Endothelial cell (in vitro differentiated cells): Measurements from ENCODE around the gene LPP. TPM values are rescaled to one million over a fixed set of nuclear protein-coding genes. Genes with fewer than 3 reads are reported as not detected.

Experiments
- DNase-seq: peaks from one replicate; pipeline ENCODE4 v3.0.0; 2021; ENCODE audit warnings: low spot score
- H3K27ac Mint-ChIP-seq: one replicate; pipeline ENCODE4 v1.8.0; 2021; ENCODE audit warnings: mixed read lengths, inconsistent platforms; ENCODE audit not compliant: unreplicated experiment
- H3K27me3 Mint-ChIP-seq: one replicate; pipeline ENCODE4 v1.8.0; 2021; ENCODE audit warnings: mild to moderate bottlenecking, moderate library complexity, mixed read lengths, inconsistent platforms; ENCODE audit not compliant: unreplicated experiment
- H3K36me3 Mint-ChIP-seq: one replicate; pipeline ENCODE4 v1.8.0; 2021; ENCODE audit warnings: mild to moderate bottlenecking, low read depth, mixed read lengths, inconsistent platforms; ENCODE audit not compliant: unreplicated experiment
- H3K4me1 Mint-ChIP-seq: one replicate; pipeline ENCODE4 v1.8.0; 2021; ENCODE audit warnings: mild to moderate bottlenecking, mixed read lengths, inconsistent platforms; ENCODE audit not compliant: unreplicated experiment
- H3K4me3 Mint-ChIP-seq: one replicate; pipeline ENCODE4 v1.8.0; 2021; ENCODE audit warnings: mild to moderate bottlenecking, mixed read lengths, inconsistent platforms; ENCODE audit not compliant: unreplicated experiment
- H3K9me3 Mint-ChIP-seq: one replicate; pipeline ENCODE4 v1.8.0; 2021; ENCODE audit warnings: mixed read lengths, inconsistent platforms; ENCODE audit not compliant: unreplicated experiment
- total RNA-seq: library from RNA; stranded (reverse); fragmentation: NEBNext Ultra II Directional; extraction: Animal tissue kit (Norgen Biotek cat#: 25700); gene quantifications from one replicate; pipeline ENCODE4 v1.2.1, GENCODE V29; 2021; ENCODE audit not compliant: unreplicated experiment
- TF ChIP-seq, protein P1 (sequence below): fragments of 200-600 bp; sonication (generic); IDR thresholded peaks from one replicate; pipeline ENCODE4 v1.5.0; 2021; ENCODE audit warnings: antibody characterized with exemption; ENCODE audit not compliant: unreplicated experiment

The LPP gene
- total RNA-seq, 1 donor from 2014 or later, result 181 TPM

DNA sequence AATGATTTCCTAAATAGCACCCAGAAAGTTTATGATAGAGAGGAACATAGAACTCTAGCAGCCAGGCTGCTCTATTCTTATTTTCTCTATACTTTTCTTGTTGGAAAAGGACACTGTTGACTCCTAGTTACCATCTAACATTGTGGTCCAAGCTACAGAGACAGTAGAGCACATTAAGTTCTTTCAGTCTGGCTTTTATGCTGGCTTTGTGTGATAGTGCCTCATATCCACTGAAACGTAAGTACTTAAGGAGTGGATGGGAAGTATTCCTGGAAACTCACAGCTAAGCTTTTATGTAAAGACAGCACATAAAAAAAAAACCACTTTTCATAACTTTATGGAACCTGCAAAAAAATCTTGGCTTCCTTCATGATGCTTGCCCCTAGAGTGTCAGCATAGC is 537.7 kb downstream of the LPP start:
- Mint-ChIP-seq H3K36me3 (no peaks in the 10 kb centered on the region), H3K4me1 (peaks cover 4% of the 10 kb centered on the region), H3K27me3 (no peaks in the 10 kb centered on the region), H3K27ac (no peak overlapping the region), H3K4me3 (no peak overlapping the region), H3K9me3 (no peaks in the 10 kb centered on the region)
- DNase-seq, result no peak
- TF ChIP-seq, protein P1, sequence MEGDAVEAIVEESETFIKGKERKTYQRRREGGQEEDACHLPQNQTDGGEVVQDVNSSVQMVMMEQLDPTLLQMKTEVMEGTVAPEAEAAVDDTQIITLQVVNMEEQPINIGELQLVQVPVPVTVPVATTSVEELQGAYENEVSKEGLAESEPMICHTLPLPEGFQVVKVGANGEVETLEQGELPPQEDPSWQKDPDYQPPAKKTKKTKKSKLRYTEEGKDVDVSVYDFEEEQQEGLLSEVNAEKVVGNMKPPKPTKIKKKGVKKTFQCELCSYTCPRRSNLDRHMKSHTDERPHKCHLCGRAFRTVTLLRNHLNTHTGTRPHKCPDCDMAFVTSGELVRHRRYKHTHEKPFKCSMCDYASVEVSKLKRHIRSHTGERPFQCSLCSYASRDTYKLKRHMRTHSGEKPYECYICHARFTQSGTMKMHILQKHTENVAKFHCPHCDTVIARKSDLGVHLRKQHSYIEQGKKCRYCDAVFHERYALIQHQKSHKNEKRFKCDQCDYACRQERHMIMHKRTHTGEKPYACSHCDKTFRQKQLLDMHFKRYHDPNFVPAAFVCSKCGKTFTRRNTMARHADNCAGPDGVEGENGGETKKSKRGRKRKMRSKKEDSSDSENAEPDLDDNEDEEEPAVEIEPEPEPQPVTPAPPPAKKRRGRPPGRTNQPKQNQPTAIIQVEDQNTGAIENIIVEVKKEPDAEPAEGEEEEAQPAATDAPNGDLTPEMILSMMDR, result no peak

DNA sequence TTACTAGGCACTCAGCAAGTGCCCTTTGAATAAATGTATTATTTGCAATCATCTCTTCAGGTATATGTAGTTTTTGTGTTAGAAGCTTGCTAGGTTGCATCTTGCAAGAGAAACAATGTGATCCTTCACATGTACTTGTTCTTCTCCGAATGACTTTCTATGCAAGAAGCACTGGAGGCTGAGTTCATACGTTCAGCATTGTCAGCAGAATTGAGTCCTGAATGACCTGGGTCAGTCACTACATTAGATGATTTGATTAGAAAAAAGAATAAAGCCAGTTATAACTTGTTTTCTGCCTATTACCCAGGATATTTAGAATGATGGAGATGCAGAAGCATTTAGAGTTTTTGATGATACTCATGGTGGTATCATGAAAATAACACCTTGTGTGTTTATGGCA is 538.7 kb downstream of the LPP start:
- Mint-ChIP-seq H3K27ac (no peak overlapping the region), H3K9me3 (no peaks in the 10 kb centered on the region), H3K4me3 (no peak overlapping the region), H3K27me3 (no peaks in the 10 kb centered on the region), H3K36me3 (no peaks in the 10 kb centered on the region), H3K4me1 (no peaks in the 10 kb centered on the region)
- TF ChIP-seq, protein P1, result no peak
- DNase-seq, result no peak

DNA sequence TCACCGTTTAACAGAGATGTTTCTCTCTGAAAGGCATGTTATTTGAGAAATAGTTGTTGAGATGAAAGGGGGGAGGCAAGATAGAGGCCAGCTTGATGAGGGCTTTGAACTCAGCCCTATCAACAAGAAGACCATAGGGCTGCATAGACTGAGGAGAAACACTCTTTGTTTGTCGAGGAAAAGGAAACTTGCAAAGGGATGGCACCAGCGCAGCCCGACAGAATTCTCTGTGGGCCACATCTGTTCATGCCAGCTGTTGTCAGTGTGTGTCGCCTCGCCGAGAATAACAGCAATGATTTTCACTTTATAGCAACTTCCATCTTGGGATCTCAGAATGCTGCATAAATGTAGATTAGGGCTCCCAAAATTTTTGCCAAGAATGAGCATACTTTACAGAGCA is 539.5 kb downstream of the LPP start:
- H3K9me3 Mint-ChIP-seq, result no peaks in the 10 kb centered on the region
- no peak overlapping the region for H3K27ac Mint-ChIP-seq
- H3K4me3 Mint-ChIP-seq, result no peak overlapping the region
- no peak for DNase-seq
- H3K27me3 Mint-ChIP-seq, result no peaks in the 10 kb centered on the region
- no peaks in the 10 kb centered on the region for H3K36me3 Mint-ChIP-seq
- TF ChIP-seq, protein P1, result no peak
- no peaks in the 10 kb centered on the region for H3K4me1 Mint-ChIP-seq

DNA sequence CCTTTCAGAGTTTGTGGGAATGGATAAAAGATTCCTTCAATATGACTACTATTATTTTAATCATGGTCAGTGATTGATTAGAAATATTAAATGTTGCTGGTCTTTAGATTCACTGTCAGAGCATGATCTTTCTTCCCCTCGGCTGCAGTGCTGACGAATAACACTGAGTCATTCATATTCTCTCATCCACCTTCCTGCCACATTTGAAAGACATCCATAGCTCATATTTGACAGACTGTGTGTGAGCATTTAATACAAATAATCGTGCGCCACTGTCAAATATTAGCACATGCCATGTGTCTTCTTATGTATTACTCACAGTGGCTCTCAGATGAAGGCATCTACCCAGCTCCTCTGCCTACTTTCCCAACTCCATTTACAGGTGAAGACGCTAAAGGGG is 541.3 kb downstream of the LPP start:
- TF ChIP-seq, protein P1, result no peak
- H3K9me3 Mint-ChIP-seq, result no peaks in the 10 kb centered on the region
- H3K4me3 Mint-ChIP-seq, result no peak overlapping the region
- peaks cover 3% of the 10 kb centered on the region for H3K4me1 Mint-ChIP-seq
- H3K27ac Mint-ChIP-seq, result no peak overlapping the region
- no peak for DNase-seq
- H3K27me3 Mint-ChIP-seq, result no peaks in the 10 kb centered on the region
- H3K36me3 Mint-ChIP-seq, result no peaks in the 10 kb centered on the region

DNA sequence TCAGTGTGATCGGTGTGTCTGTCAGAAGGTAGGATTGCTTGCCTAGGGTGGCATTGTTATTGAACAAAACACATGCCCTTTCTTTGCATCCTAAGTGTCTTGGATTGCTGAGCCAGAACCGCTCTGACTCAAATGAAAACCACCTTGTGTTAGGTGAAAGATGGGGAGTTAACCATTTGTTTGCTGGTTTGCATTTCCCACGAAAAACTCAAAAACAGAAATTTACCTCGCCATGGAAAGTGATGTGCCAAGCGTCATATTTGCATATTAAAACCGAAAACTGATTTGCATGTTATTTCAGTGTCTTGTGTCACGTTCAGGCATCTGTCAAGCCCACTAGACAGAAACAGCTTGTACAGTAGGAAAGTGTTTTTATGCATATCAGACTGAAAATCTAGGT is 543.2 kb downstream of the LPP start:
- Mint-ChIP-seq H3K4me1 (peaks cover 8% of the 10 kb centered on the region), H3K36me3 (no peaks in the 10 kb centered on the region), H3K27me3 (no peaks in the 10 kb centered on the region), H3K4me3 (no peak overlapping the region), H3K27ac (no peak overlapping the region), H3K9me3 (no peaks in the 10 kb centered on the region)
- no peak for DNase-seq
- TF ChIP-seq, protein P1, result no peak
